GM21737 (cell line): ENCODE data around the gene ATP5PO.
A peak's percentile ranks its signal among the peaks of the same experiment; 100 is the strongest.
"Not testable (repeated sequence)": the region's sequence is repeated elsewhere in the genome, so short reads cannot be mapped to it uniquely, and the experiment has no call there.

Source experiments
- ATAC-seq: cut with Tn5 transposase; IDR thresholded peaks from one replicate; pipeline ENCODE4 v1.9.1; 2021; ENCODE audit warnings: mild to moderate bottlenecking, moderate library complexity; ENCODE audit not compliant: unreplicated experiment

The ATP5PO gene

GRCh38 chr21:33940881-33941245, 25.3 kb upstream of the ATP5PO start:
- no peak for ATAC-seq

- no peak for ATAC-seq
Measured at GRCh38 chr21:33940164-33940880, 24.7 kb upstream of the ATP5PO start.

- no peak for ATAC-seq
Measured at GRCh38 chr21:33939226-33939625, 23.6 kb upstream of the ATP5PO start.

- ATAC-seq, result no peak
Measured at GRCh38 chr21:33938381-33938780, 22.8 kb upstream of the ATP5PO start.

- ATAC-seq, result no peak
Measured at GRCh38 chr21:33937931-33938339, 22.3 kb upstream of the ATP5PO start.

- no peak for ATAC-seq
Measured at GRCh38 chr21:33937146-33937545, 21.5 kb upstream of the ATP5PO start.

- ATAC-seq, result no peak
Measured at GRCh38 chr21:33936301-33937038, 20.9 kb upstream of the ATP5PO start.

- no peak for ATAC-seq
Measured at GRCh38 chr21:33932731-33933130, 17.1 kb upstream of the ATP5PO start.

GRCh38 chr21:33931799-33932390, 16.3 kb upstream of the ATP5PO start:
- ATAC-seq, result no peak

- not testable (repeated sequence) for ATAC-seq
Measured at GRCh38 chr21:33931052-33931798, 15.6 kb upstream of the ATP5PO start.

GRCh38 chr21:33926248-33926647, 10.6 kb upstream of the ATP5PO start:
- not testable (repeated sequence) for ATAC-seq

GRCh38 chr21:33924766-33925100, 9.1 kb upstream of the ATP5PO start:
- ATAC-seq, result no peak

- ATAC-seq, result peak; percentile 93
Measured at GRCh38 chr21:33924079-33924765, 8.6 kb upstream of the ATP5PO start.

GRCh38 chr21:33917421-33917820, 1.8 kb upstream of the ATP5PO start:
- ATAC-seq, result no peak

GRCh38 chr21:33916200-33916567, 580 bp upstream of the ATP5PO start:
- ATAC-seq, result peak; percentile 3

GRCh38 chr21:33914188-33914587, 1.4 kb downstream of the ATP5PO start:
- ATAC-seq, result no peak

- no peak for ATAC-seq
Measured at GRCh38 chr21:33909756-33910155, 5.8 kb downstream of the ATP5PO start.

GRCh38 chr21:33908760-33909159, 6.8 kb downstream of the ATP5PO start:
- ATAC-seq, result no peak

GRCh38 chr21:33904041-33904440, 11.6 kb downstream of the ATP5PO start:
- ATAC-seq, result no peak

- no peak for ATAC-seq
Measured at GRCh38 chr21:33902349-33902748, 13.3 kb downstream of the ATP5PO start.
